ENCODE results near the gene KLK13. TPM values are rescaled to one million over a fixed set of nuclear protein-coding genes. Genes with fewer than 3 reads are reported as not detected.

The KLK13 gene
- total and polyA plus RNA-seq, 2 of the 8 experiments (the other 6 are each of a cell fraction or from before 2014, with no cell fraction given): 4.2 to 4.5 TPM

DNA sequence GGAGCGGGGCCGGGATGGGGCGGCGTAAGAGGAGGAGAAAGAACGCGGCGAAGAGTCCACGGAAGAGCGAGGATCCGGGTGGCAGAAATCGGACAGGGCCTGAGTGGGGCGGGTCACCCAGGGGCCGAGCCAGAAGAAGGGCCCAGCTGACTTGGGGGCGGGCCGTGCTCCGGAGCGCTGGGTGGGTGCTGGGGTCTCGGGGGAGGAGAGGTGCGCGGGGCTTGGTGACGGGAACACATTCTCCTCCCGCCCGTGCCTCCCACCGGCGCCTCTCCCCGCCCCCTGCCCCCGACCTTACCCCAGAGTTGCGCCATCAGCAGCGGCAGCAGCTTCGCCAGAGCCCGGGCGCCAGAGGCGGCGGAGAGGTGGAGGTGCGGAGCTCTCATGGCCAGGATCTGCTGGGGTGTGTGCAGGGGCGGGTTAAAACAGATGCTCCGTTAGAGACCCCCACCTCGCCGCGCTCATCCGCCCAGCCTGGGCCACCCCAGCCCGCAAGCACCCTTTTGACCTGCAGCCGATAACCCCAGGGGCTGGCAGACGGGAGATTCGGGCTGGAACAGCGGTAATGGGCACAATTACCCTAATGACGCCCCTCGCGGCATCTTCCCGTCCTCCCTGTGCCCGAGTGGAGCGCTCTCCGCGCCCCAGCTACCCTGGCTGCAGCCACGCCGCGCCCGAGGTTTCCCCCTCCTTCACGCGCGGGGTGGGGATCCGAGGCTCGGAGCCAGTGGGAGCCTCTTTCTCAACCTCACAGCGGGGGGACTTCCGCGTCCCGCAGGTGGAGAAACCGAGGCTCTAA, 45.9 kb downstream of the KLK13 start (continued):
- TF ChIP-seq, protein P1, sequence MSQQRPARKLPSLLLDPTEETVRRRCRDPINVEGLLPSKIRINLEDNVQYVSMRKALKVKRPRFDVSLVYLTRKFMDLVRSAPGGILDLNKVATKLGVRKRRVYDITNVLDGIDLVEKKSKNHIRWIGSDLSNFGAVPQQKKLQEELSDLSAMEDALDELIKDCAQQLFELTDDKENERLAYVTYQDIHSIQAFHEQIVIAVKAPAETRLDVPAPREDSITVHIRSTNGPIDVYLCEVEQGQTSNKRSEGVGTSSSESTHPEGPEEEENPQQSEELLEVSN (IDR thresholded peaks at IDR 0.05): 0 out of 2 replicates have a peak, but pooled peaks have one; percentile 25
- TF ChIP-seq SP4 (IDR thresholded peaks at IDR 0.05; ENCODE audit: low read length) (no peak), CHD1 (IDR thresholded peaks at IDR 0.05; ENCODE audit: low read depth, low read length) (no peak), CBX5 (IDR thresholded peaks at IDR 0.05; ENCODE audit: low read depth, low read length) (no peak), ASH2L (IDR thresholded peaks at IDR 0.05; ENCODE audit: low read length) (no peak), JUN (IDR thresholded peaks at IDR 0.05; ENCODE audit: low read depth, low read length) (no peak), KDM4A (IDR thresholded peaks at IDR 0.05; ENCODE audit: low read depth, low read length, severe bottlenecking) (peak; percentile 78), BACH1 (IDR thresholded peaks at IDR 0.05; ENCODE audit: low read length) (0 out of 2 replicates have a peak, but pooled peaks have one; percentile 27), SRF (IDR thresholded peaks at IDR 0.05; ENCODE audit: low read depth, low read length) (no peak)
- TF ChIP-seq, protein P2, sequence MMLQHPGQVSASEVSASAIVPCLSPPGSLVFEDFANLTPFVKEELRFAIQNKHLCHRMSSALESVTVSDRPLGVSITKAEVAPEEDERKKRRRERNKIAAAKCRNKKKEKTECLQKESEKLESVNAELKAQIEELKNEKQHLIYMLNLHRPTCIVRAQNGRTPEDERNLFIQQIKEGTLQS (IDR thresholded peaks at IDR 0.05; ENCODE audit: insufficient read depth, low read depth, low read length): no peak
- TF ChIP-seq, protein P3, sequence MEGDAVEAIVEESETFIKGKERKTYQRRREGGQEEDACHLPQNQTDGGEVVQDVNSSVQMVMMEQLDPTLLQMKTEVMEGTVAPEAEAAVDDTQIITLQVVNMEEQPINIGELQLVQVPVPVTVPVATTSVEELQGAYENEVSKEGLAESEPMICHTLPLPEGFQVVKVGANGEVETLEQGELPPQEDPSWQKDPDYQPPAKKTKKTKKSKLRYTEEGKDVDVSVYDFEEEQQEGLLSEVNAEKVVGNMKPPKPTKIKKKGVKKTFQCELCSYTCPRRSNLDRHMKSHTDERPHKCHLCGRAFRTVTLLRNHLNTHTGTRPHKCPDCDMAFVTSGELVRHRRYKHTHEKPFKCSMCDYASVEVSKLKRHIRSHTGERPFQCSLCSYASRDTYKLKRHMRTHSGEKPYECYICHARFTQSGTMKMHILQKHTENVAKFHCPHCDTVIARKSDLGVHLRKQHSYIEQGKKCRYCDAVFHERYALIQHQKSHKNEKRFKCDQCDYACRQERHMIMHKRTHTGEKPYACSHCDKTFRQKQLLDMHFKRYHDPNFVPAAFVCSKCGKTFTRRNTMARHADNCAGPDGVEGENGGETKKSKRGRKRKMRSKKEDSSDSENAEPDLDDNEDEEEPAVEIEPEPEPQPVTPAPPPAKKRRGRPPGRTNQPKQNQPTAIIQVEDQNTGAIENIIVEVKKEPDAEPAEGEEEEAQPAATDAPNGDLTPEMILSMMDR (IDR thresholded peaks at IDR 0.05; ENCODE audit: control extremely low read depth in 1 of 3, insufficient read depth in 1 of 3, low read depth in 1 of 3, low read length in 3 of 3): no peak
- TF ChIP-seq, protein P4, sequence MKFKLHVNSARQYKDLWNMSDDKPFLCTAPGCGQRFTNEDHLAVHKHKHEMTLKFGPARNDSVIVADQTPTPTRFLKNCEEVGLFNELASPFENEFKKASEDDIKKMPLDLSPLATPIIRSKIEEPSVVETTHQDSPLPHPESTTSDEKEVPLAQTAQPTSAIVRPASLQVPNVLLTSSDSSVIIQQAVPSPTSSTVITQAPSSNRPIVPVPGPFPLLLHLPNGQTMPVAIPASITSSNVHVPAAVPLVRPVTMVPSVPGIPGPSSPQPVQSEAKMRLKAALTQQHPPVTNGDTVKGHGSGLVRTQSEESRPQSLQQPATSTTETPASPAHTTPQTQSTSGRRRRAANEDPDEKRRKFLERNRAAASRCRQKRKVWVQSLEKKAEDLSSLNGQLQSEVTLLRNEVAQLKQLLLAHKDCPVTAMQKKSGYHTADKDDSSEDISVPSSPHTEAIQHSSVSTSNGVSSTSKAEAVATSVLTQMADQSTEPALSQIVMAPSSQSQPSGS (IDR thresholded peaks at IDR 0.05; ENCODE audit: low read length): no peak
- TF ChIP-seq, protein P5, sequence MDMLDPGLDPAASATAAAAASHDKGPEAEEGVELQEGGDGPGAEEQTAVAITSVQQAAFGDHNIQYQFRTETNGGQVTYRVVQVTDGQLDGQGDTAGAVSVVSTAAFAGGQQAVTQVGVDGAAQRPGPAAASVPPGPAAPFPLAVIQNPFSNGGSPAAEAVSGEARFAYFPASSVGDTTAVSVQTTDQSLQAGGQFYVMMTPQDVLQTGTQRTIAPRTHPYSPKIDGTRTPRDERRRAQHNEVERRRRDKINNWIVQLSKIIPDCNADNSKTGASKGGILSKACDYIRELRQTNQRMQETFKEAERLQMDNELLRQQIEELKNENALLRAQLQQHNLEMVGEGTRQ (IDR thresholded peaks at IDR 0.05; ENCODE audit: low read length): no peak
